Occipital lobe (tissue), 2 donors: ENCODE data around the gene GPR146. TPM values are rescaled to one million over a fixed set of nuclear protein-coding genes. Genes with fewer than 3 reads are reported as not detected.
"Not testable (repeated sequence)": the region's sequence is repeated elsewhere in the genome, so short reads cannot be mapped to it uniquely, and the experiment has no call there.

Experiments used
- DNase-seq: peaks from one replicate; lab custom pipeline; 2025; lab: John Stamatoyannopoulos, UW
- total RNA-seq: library from RNA; depleted of rRNA; stranded (reverse); fragments of >200 nt; gene quantifications from one replicate; pipeline ENCODE4 v1.2.3, GENCODE V29; 2014

The GPR146 gene
- total RNA-seq = 6.7 TPM

GRCh38 chr7:1044189-1045068, at the start of gene GPR146:
GPR146 (plus strand) TSS chr7:1044546; CDS start chr7:1057516, 12,970 bp downstream.
- peak; percentile 90 for DNase-seq

- DNase-seq = no peak
Measured at GRCh38 chr7:994592-995308, 49.6 kb upstream of the GPR146 start.

GRCh38 chr7:995571-995970, 48.8 kb upstream of the GPR146 start:
- DNase-seq = no peak

- DNase-seq = no peak
Measured at GRCh38 chr7:996079-996872, 48.1 kb upstream of the GPR146 start.

GRCh38 chr7:997404-998395, 46.6 kb upstream of the GPR146 start:
- no peak for DNase-seq

- no peak for DNase-seq
Measured at GRCh38 chr7:999149-999879, 45.0 kb upstream of the GPR146 start.

GRCh38 chr7:999941-1000935, 44.1 kb upstream of the GPR146 start:
- DNase-seq = no peak

GRCh38 chr7:1001069-1001770, 43.1 kb upstream of the GPR146 start:
- not testable (repeated sequence) for DNase-seq

- not testable (repeated sequence) for DNase-seq
Measured at GRCh38 chr7:1002026-1002425, 42.3 kb upstream of the GPR146 start.

- not testable (repeated sequence) for DNase-seq
Measured at GRCh38 chr7:1002445-1002844, 41.9 kb upstream of the GPR146 start.

GRCh38 chr7:1004018-1004852, 40.1 kb upstream of the GPR146 start:
- DNase-seq = no peak

GRCh38 chr7:1005303-1005702, 39.0 kb upstream of the GPR146 start:
- DNase-seq = no peak

- no peak for DNase-seq
Measured at GRCh38 chr7:1007901-1008300, 36.4 kb upstream of the GPR146 start.

- no peak for DNase-seq
Measured at GRCh38 chr7:1008733-1009363, 35.5 kb upstream of the GPR146 start.

GRCh38 chr7:1009747-1010146, 34.6 kb upstream of the GPR146 start:
- no peak for DNase-seq

- no peak for DNase-seq
Measured at GRCh38 chr7:1010226-1010625, 34.1 kb upstream of the GPR146 start.
